SU-DHL-6 (cell line): ENCODE data around the gene CGA.

Source experiments
- CTCF ChIP-seq: fragments of 200-600 bp; sonication (generic); IDR thresholded peaks from one replicate; pipeline ENCODE4 v1.5.1; 2017; ENCODE audit warnings: antibody characterized with exemption, mild to moderate bottlenecking, low read length, moderate library complexity; ENCODE audit not compliant: insufficient read depth, poor library complexity, severe bottlenecking
- EZH2phosphoT487 ChIP-seq: fragments of 200-600 bp; sonication (generic), shearing (Covaris generic); conservative IDR thresholded peaks from 2 replicates; pipeline ENCODE4 v1.6.1; 2018; ENCODE audit warnings: mild to moderate bottlenecking, antibody characterized with exemption, low read length, moderate library complexity, mixed read lengths

GRCh38 chr6:87104667-87105066, 9.8 kb upstream of the CGA start:
- no peak for TF ChIP-seq CTCF
- TF ChIP-seq EZH2phosphoT487 = no peak
